Prostate gland (tissue), 2 donors: ENCODE measurements around the gene WDR20. TPM values are rescaled to one million over a fixed set of nuclear protein-coding genes. Genes with fewer than 3 reads are reported as not detected.

Experiments used
- DNase-seq: peaks from one replicate; pipeline ENCODE4 v3.0.0-alpha.2; 2019; ENCODE audit warnings: low spot score
- H3K27ac ChIP-seq, 2 donors: fragments of 200-600 bp; sonication (generic); 2 replicates each; pipeline ENCODE4 v1.5.1; 2017 to 2019
- H3K27me3 ChIP-seq: fragments of 200-600 bp; sonication (generic); replicated peaks from 2 replicates; pipeline ENCODE4 v1.5.1; 2019; ENCODE audit not compliant: insufficient read depth
- H3K36me3 ChIP-seq, 2 donors: fragments of 200-600 bp; sonication (generic); 1 replicate in 1 of 2; 2 replicates in 1 of 2; pipeline versions ENCODE4 v1.5.1 to v1.8.1; 2017 to 2019
- H3K4me1 ChIP-seq: fragments of 200-600 bp; sonication (generic); replicated peaks from 2 replicates; pipeline ENCODE4 v1.5.1; 2019
- H3K4me3 ChIP-seq, 2 donors: fragments of 200-600 bp; sonication (generic); 2 replicates each; pipeline ENCODE4 v1.5.1; 2017 to 2019
- H3K9me3 ChIP-seq: fragments of 200-600 bp; sonication (generic); 2 replicates; pipeline ENCODE4 v1.5.1; 2017
- CTCF ChIP-seq, 4 experiments: fragments of 200-600 bp in 2 of 4; fragments of 450-650 bp in 2 of 4; sonication (generic) in 2 of 4; IDR thresholded peaks; 1 replicate in 3 of 4; 2 replicates in 1 of 4; pipeline ENCODE4 v1.5.1; 2016 to 2019; ENCODE audit warnings: antibody characterized with exemption in 4 of 4, mild to moderate bottlenecking in 2 of 4, moderate library complexity in 2 of 4
- POLR2A ChIP-seq: fragments of 450-650 bp; IDR thresholded peaks from one replicate; pipeline ENCODE4 v1.6.1; 2016; ENCODE audit warnings: antibody characterized with exemption, mild to moderate bottlenecking
- POLR2AphosphoS5 ChIP-seq: sonication (generic); formaldehyde crosslinking; IDR thresholded peaks from one replicate; pipeline ENCODE4 v1.6.1; 2017; ENCODE audit warnings: antibody characterized with exemption
- whole genome bisulfite sequencing: methylation state at CpG from one replicate; pipeline ENCODE4 v1.1.5; 2018; 5-methylcytosine and 5-hydroxymethylcytosine counted together
- intact Hi-C: fragments of 100-400 bp; cut with DNase I; formaldehyde crosslinking; loops from one replicate; pipeline ENCODE4 v1.14.2; 2022
- total RNA-seq, 2 donors: library from RNA; depleted of rRNA; stranded (reverse); fragments of >200 nt; gene quantifications; one replicate each; pipeline ENCODE4 v1.1.0, GENCODE V29; 2016

Gene WDR20
- total RNA-seq, 2 donors from 2014 or later: 36.6 to 38.6 TPM

GRCh38 chr14:102210421-102211042, 70.8 kb downstream of the WDR20 start:
- no peak for TF ChIP-seq POLR2A
- TF ChIP-seq POLR2AphosphoS5: no peak
- no peak for TF ChIP-seq CTCF (IDR thresholded peaks at IDR 0.05)
- Histone ChIP-seq H3K9me3 (no peaks in the 10 kb centered on the region), H3K4me3 (no peak overlapping the region), H3K27me3 (no peaks in the 10 kb centered on the region), H3K36me3 (no peaks in the 10 kb centered on the region), H3K27ac (no peak overlapping the region), H3K4me1 (peaks cover 3% of the 10 kb centered on the region)
- 90% methylated on average over 25 of the region's 25 CpGs for WGBS
- intact Hi-C loops: no loop called here
- no peak for DNase-seq

GRCh38 chr14:102211240-102211639, 71.5 kb downstream of the WDR20 start:
- intact Hi-C loops: no loop called here
- WGBS: 88% methylated on average over 12 of the region's 12 CpGs

GRCh38 chr14:102212356-102212755, 72.7 kb downstream of the WDR20 start:
- 92% methylated on average over 8 of the region's 8 CpGs for WGBS
- Histone ChIP-seq H3K27ac (no peak overlapping the region), H3K36me3 (no peaks in the 10 kb centered on the region), H3K27me3 (no peaks in the 10 kb centered on the region), H3K4me3 (no peak overlapping the region), H3K9me3 (no peaks in the 10 kb centered on the region), H3K4me1 (peaks cover 6% of the 10 kb centered on the region)
- no peak for DNase-seq
- TF ChIP-seq POLR2A (no peak), CTCF (IDR thresholded peaks at IDR 0.05) (no peak), POLR2AphosphoS5 (no peak)
- intact Hi-C loops: no loop called here

More at GRCh38 chr14:102211240-102211639, 71.5 kb downstream of the WDR20 start:
- Histone ChIP-seq H3K36me3 (no peaks in the 10 kb centered on the region), H3K27ac (no peak overlapping the region), H3K4me1 (peaks cover 6% of the 10 kb centered on the region), H3K9me3 (no peaks in the 10 kb centered on the region), H3K4me3 (no peak overlapping the region), H3K27me3 (no peaks in the 10 kb centered on the region)
- DNase-seq: no peak
- TF ChIP-seq CTCF (IDR thresholded peaks at IDR 0.05): no peak
- no peak for TF ChIP-seq POLR2AphosphoS5
- no peak for TF ChIP-seq POLR2A

GRCh38 chr14:102212845-102213244, 73.1 kb downstream of the WDR20 start:
- intact Hi-C loops: no loop called here
- DNase-seq: no peak
- no peak overlapping the region for H3K4me3 ChIP-seq
- peaks cover 6% of the 10 kb centered on the region for H3K4me1 ChIP-seq
- H3K36me3 ChIP-seq: no peaks in the 10 kb centered on the region
- no peak for TF ChIP-seq CTCF (IDR thresholded peaks at IDR 0.05)
- no peak for TF ChIP-seq POLR2A
- WGBS: 91% methylated on average over 10 of the region's 10 CpGs
- H3K27me3 ChIP-seq: no peaks in the 10 kb centered on the region
- H3K9me3 ChIP-seq: no peaks in the 10 kb centered on the region
- no peak overlapping the region for H3K27ac ChIP-seq

- no peaks in the 10 kb centered on the region for H3K27me3 ChIP-seq
- no peak overlapping the region for H3K4me3 ChIP-seq
- intact Hi-C loops: no loop called here
- H3K36me3 ChIP-seq: no peaks in the 10 kb centered on the region
- no peaks in the 10 kb centered on the region for H3K9me3 ChIP-seq
- 94% methylated on average over 10 of the region's 10 CpGs for WGBS
- no peak overlapping the region for H3K27ac ChIP-seq
- peaks cover 6% of the 10 kb centered on the region for H3K4me1 ChIP-seq
- DNase-seq: no peak
- TF ChIP-seq CTCF (IDR thresholded peaks at IDR 0.05): no peak
- no peak for TF ChIP-seq POLR2AphosphoS5
- no peak for TF ChIP-seq POLR2A
Measured at GRCh38 chr14:102213470-102213869, 73.8 kb downstream of the WDR20 start.
